Right atrium auricular region (tissue), 2 donors: ENCODE results near the gene KDM5C. TPM values are rescaled to one million over a fixed set of nuclear protein-coding genes. Genes with fewer than 3 reads are reported as not detected.

ENCODE experiments used
- DNase-seq: peaks from one replicate; pipeline ENCODE4 v3.0.0-alpha.2; 2019; ENCODE audit warnings: low spot score
- H3K27ac ChIP-seq, 2 donors: fragments of 200-600 bp; sonication (generic); 1 replicate in 1 of 2; 2 replicates in 1 of 2; pipeline ENCODE4 v1.5.1; 2016 to 2019
- H3K27me3 ChIP-seq, 2 donors: fragments of 200-600 bp; sonication (generic); one replicate each; pipeline versions ENCODE4 v1.5.1 to v1.6.0; 2017 to 2019
- H3K36me3 ChIP-seq: fragments of 200-600 bp; sonication (generic); one replicate; pipeline ENCODE4 v1.5.1; 2016
- H3K4me1 ChIP-seq, 2 donors: fragments of 200-600 bp; sonication (generic); one replicate each; pipeline versions ENCODE4 v1.5.1 to v1.6.0; 2017 to 2019
- H3K4me3 ChIP-seq, 2 donors: fragments of 200-600 bp; sonication (generic); 1 replicate in 1 of 2; 2 replicates in 1 of 2; pipeline ENCODE4 v1.5.1; 2017 to 2019; ENCODE audit warnings: mild to moderate bottlenecking in 1 of 2, moderate library complexity in 1 of 2
- H3K9me3 ChIP-seq, 2 donors: fragments of 200-600 bp; sonication (generic); one replicate each; pipeline ENCODE4 v1.5.1; 2019
- CTCF ChIP-seq, 2 donors: fragments of 200-600 bp; sonication (generic); IDR thresholded peaks; one replicate each; pipeline ENCODE4 v1.5.1; 2019; ENCODE audit warnings: antibody characterized with exemption in 2 of 2
- microRNA-seq, 2 donors: library from miRNA; unstranded; fragments of <30 nt; microRNA quantifications; one replicate each; pipeline ENCODE4, GENCODE V29; 2016 to 2017; ENCODE audit warnings: borderline number of aligned reads in 2 of 2, borderline replicate concordance in 1 of 2
- total RNA-seq, 2 donors: library from RNA; depleted of rRNA; stranded (reverse); fragments of >200 nt; gene quantifications; one replicate each; pipeline ENCODE4 v1.1.0, GENCODE V29; 2016

KDM5C gene
- total RNA-seq, 2 donors from 2014 or later: 48.7 to 50.4 TPM

GRCh38 chrX:53160297-53160983 lies 64.6 kb downstream of the KDM5C start:
- DNase-seq: no peak
- H3K36me3 ChIP-seq: no peaks in the 10 kb centered on the region
- H3K27me3 ChIP-seq: no peaks in the 10 kb centered on the region
- no peak for TF ChIP-seq CTCF (IDR thresholded peaks at IDR 0.05)
- no peaks in the 10 kb centered on the region for H3K4me1 ChIP-seq
- no peaks in the 10 kb centered on the region for H3K9me3 ChIP-seq
- H3K27ac ChIP-seq: no peak overlapping the region
- H3K4me3 ChIP-seq: no peak overlapping the region

GRCh38 chrX:53159184-53159583 lies 65.8 kb downstream of the KDM5C start:
- DNase-seq: no peak

GRCh38 chrX:53156207-53156596 lies 68.8 kb downstream of the KDM5C start:
- no peak for TF ChIP-seq CTCF (IDR thresholded peaks at IDR 0.05)
- Histone ChIP-seq H3K9me3 (no peaks in the 10 kb centered on the region), H3K4me3 (no peak overlapping the region), H3K4me1 (no peaks in the 10 kb centered on the region), H3K27me3 (no peaks in the 10 kb centered on the region), H3K36me3 (no peaks in the 10 kb centered on the region), H3K27ac (no peak overlapping the region)
- DNase-seq: no peak

More at GRCh38 chrX:53159184-53159583, 65.8 kb downstream of the KDM5C start:
- H3K4me1 ChIP-seq: no peaks in the 10 kb centered on the region
- no peak overlapping the region for H3K4me3 ChIP-seq
- no peaks in the 10 kb centered on the region for H3K36me3 ChIP-seq
- TF ChIP-seq CTCF (IDR thresholded peaks at IDR 0.05): no peak
- no peaks in the 10 kb centered on the region for H3K27me3 ChIP-seq
- no peak overlapping the region for H3K27ac ChIP-seq
- H3K9me3 ChIP-seq: no peaks in the 10 kb centered on the region

GRCh38 chrX:53155512-53156206 lies 69.3 kb downstream of the KDM5C start:
- Histone ChIP-seq H3K4me3 (no peak overlapping the region), H3K36me3 (no peaks in the 10 kb centered on the region), H3K4me1 (no peaks in the 10 kb centered on the region), H3K27me3 (no peaks in the 10 kb centered on the region), H3K9me3 (no peaks in the 10 kb centered on the region), H3K27ac (no peak overlapping the region)
- no peak for DNase-seq
- no peak for TF ChIP-seq CTCF (IDR thresholded peaks at IDR 0.05)

GRCh38 chrX:53153581-53153980 lies 71.4 kb downstream of the KDM5C start:
- no peak overlapping the region for H3K4me3 ChIP-seq
- no peak overlapping the region for H3K27ac ChIP-seq
- DNase-seq: no peak
- TF ChIP-seq CTCF (IDR thresholded peaks at IDR 0.05): no peak
- H3K9me3 ChIP-seq: no peaks in the 10 kb centered on the region
- H3K36me3 ChIP-seq: no peaks in the 10 kb centered on the region
- no peaks in the 10 kb centered on the region for H3K27me3 ChIP-seq
- H3K4me1 ChIP-seq: no peaks in the 10 kb centered on the region

Small RNA genes within 50 kb of the gene (microRNA-seq; reads per million reads assigned to microRNA genes)
- gene MIR6894 (2.8 reads per million in 2 donors), gene MIR6895 (0 to 0.71 reads per million in 2 donors)

Other genes starting within 250 kb of the KDM5C start
- gene GPR173, start 176.4 kb downstream of the KDM5C start, total RNA-seq: 1 to 10 TPM in 1 of 2 donors, under 1 TPM in 1; 0.93 to 2.4 TPM
- 10 to 100 TPM; 39.9 to 44.0 TPM for gene TSPYL2, start 142.8 kb downstream of the KDM5C start, total RNA-seq
- gene KANTR, start 131.1 kb downstream of the KDM5C start, total RNA-seq: 1 to 10 TPM; 3.3 to 6.0 TPM
- 10 to 100 TPM; 10.7 to 13.4 TPM for gene IQSEC2, start 56.4 kb upstream of the KDM5C start, total RNA-seq
- 10 to 100 TPM; 19.4 to 27.9 TPM for gene SMC1A, start 197.4 kb upstream of the KDM5C start, total RNA-seq
- gene RIBC1, start 197.7 kb upstream of the KDM5C start, total RNA-seq: 1 to 10 TPM in 1 of 2 donors, under 1 TPM in 1; 0.86 to 1.1 TPM
- gene HSD17B10, start 209.2 kb upstream of the KDM5C start, total RNA-seq: 100 to 1,000 TPM in 1 of 2 donors, 10 to 100 TPM in 1; 81.7 to 102 TPM